DMS114 treated with DMSO at 0.1 percent for 48 hours (cell line): ENCODE data around the gene CNOT6L.
"Not testable (repeated sequence)": the region's sequence is repeated elsewhere in the genome, so short reads cannot be mapped to it uniquely, and the experiment has no call there.

Source experiments
- DNase-seq: peaks from one replicate; lab custom pipeline; 2025; ENCODE audit not compliant: unreplicated experiment; lab: John Stamatoyannopoulos, UW

The CNOT6L gene

GRCh38 chr4:77783895-77784294, 35.3 kb downstream of the CNOT6L start:
- DNase-seq: no peak

GRCh38 chr4:77782102-77782835, 36.9 kb downstream of the CNOT6L start:
- DNase-seq: no peak

- DNase-seq: not testable (repeated sequence)
Observed at GRCh38 chr4:77780762-77781161, 38.4 kb downstream of the CNOT6L start.

GRCh38 chr4:77777135-77777807, 41.9 kb downstream of the CNOT6L start:
- DNase-seq: no peak

GRCh38 chr4:77776182-77777134, 42.7 kb downstream of the CNOT6L start:
- DNase-seq: no peak

- no peak for DNase-seq
Observed at GRCh38 chr4:77773101-77773500, 46.1 kb downstream of the CNOT6L start.

- no peak for DNase-seq
Observed at GRCh38 chr4:77771566-77771965, 47.6 kb downstream of the CNOT6L start.

- DNase-seq: no peak
Observed at GRCh38 chr4:77765720-77766119, 53.4 kb downstream of the CNOT6L start.

GRCh38 chr4:77762531-77762930, 56.6 kb downstream of the CNOT6L start:
- DNase-seq: no peak

- DNase-seq: no peak
Observed at GRCh38 chr4:77761595-77761994, 57.6 kb downstream of the CNOT6L start.

GRCh38 chr4:77758804-77759203, 60.4 kb downstream of the CNOT6L start:
- DNase-seq: no peak

GRCh38 chr4:77751764-77752163, 67.4 kb downstream of the CNOT6L start:
- no peak for DNase-seq

GRCh38 chr4:77745792-77746191, 73.4 kb downstream of the CNOT6L start:
- DNase-seq: no peak

- no peak for DNase-seq
Observed at GRCh38 chr4:77742054-77742453, 77.1 kb downstream of the CNOT6L start.

GRCh38 chr4:77740480-77740879, 78.7 kb downstream of the CNOT6L start:
- no peak for DNase-seq

GRCh38 chr4:77734928-77735327, 84.2 kb downstream of the CNOT6L start:
- no peak for DNase-seq

- DNase-seq: no peak
Observed at GRCh38 chr4:77731656-77732055, 87.5 kb downstream of the CNOT6L start.

- no peak for DNase-seq
Observed at GRCh38 chr4:77728420-77728819, 90.7 kb downstream of the CNOT6L start.

GRCh38 chr4:77721073-77721472, 98.1 kb downstream of the CNOT6L start:
- DNase-seq: no peak

GRCh38 chr4:77718500-77718899, 100.7 kb downstream of the CNOT6L start:
- not testable (repeated sequence) for DNase-seq
